NCI-H748 (cell line): Measurements from ENCODE around the gene C1orf226.
"Not testable (repeated sequence)": the region's sequence is repeated elsewhere in the genome, so short reads cannot be mapped to it uniquely, and the experiment has no call there.

Experiments
- DNase-seq: peaks from one replicate; lab custom pipeline; 2025; ENCODE audit not compliant: unreplicated experiment; lab: John Stamatoyannopoulos, UW

The C1orf226 gene

GRCh38 chr1:162404550-162405160 is 23.1 kb downstream of the C1orf226 start:
- DNase-seq: no peak

GRCh38 chr1:162405800-162406199 is 24.3 kb downstream of the C1orf226 start:
- no peak for DNase-seq

- DNase-seq: no peak
These were observed 25.3 kb downstream of the C1orf226 start for GRCh38 chr1:162406811-162407210.

- no peak for DNase-seq
These were observed 26.0 kb downstream of the C1orf226 start for GRCh38 chr1:162407539-162407938.

GRCh38 chr1:162412002-162412401 is 30.5 kb downstream of the C1orf226 start, which contains the start of gene SH2D1B:
Gene SH2D1B (minus strand): TSS chr1:162412136. CDS start chr1:162412016, 120 bp downstream.
- no peak for DNase-seq

GRCh38 chr1:162416215-162416614 is 34.7 kb downstream of the C1orf226 start:
- no peak for DNase-seq

GRCh38 chr1:162416909-162417308 is 35.4 kb downstream of the C1orf226 start:
- DNase-seq: no peak

- DNase-seq: no peak
These were observed 36.1 kb downstream of the C1orf226 start for GRCh38 chr1:162417650-162418049.

- not testable (repeated sequence) for DNase-seq
These were observed 37.1 kb downstream of the C1orf226 start for GRCh38 chr1:162418584-162418983.

- DNase-seq: not testable (repeated sequence)
These were observed 38.0 kb downstream of the C1orf226 start for GRCh38 chr1:162419450-162419931.

GRCh38 chr1:162420120-162420519 is 38.6 kb downstream of the C1orf226 start:
- DNase-seq: no peak

- no peak for DNase-seq
These were observed 40.0 kb downstream of the C1orf226 start for GRCh38 chr1:162421258-162422164.

- no peak for DNase-seq
These were observed 41.3 kb downstream of the C1orf226 start for GRCh38 chr1:162422662-162423375.

- no peak for DNase-seq
These were observed 49.1 kb downstream of the C1orf226 start for GRCh38 chr1:162430583-162430982.

GRCh38 chr1:162432977-162433713 is 51.6 kb downstream of the C1orf226 start:
- not testable (repeated sequence) for DNase-seq
